HCT116 (cell line): ENCODE measurements around the gene UPK3BL1. TPM values are rescaled to one million over a fixed set of nuclear protein-coding genes. Genes with fewer than 3 reads are reported as not detected.
"Not testable (repeated sequence)": the region's sequence is repeated elsewhere in the genome, so short reads cannot be mapped to it uniquely, and the experiment has no call there.

Experiments used
- ATAC-seq: fragments of 200-7000 bp; cut with Tn5 transposase; 2 replicates; pipeline ENCODE4 v1.9.1; 2020; ENCODE audit warnings: mild to moderate bottlenecking, moderate library complexity
- BruUV-seq: library from RNA; stranded (reverse); fragments of 400-500 nt; replicated peaks from 2 replicates; lab custom pipeline; 2021; lab: Mats Ljungman, UMichigan
- CTCF ChIA-PET: fragments of 300-600 bp; sonication (Branson Sonifier 250); formaldehyde crosslinking; loops from one replicate; lab custom pipeline; 2021; ENCODE audit warnings: antibody characterized with exemption; lab: Charles Lee
- POLR2A ChIA-PET: fragments of 300-600, 350-600 bp; sonication (Branson Sonifier 250); formaldehyde crosslinking; loops from one replicate; lab custom pipeline; 2021; ENCODE audit warnings: antibody characterized with exemption; lab: Charles Lee
- RAD21 ChIA-PET, 2 experiments: fragments of 300-600 bp; sonication (Branson Sonifier 250); formaldehyde crosslinking; loops; one replicate each; lab custom pipeline; 2023; ENCODE audit warnings: low total read pairs in 2 of 2; ENCODE audit not compliant: uncharacterized antibody in 2 of 2, unreplicated experiment in 2 of 2, low non-redundant PET in 1 of 2; lab: Charles Lee
- DNase-seq: peaks from one replicate; pipeline ENCODE4 v3.0.0-alpha.2; 2010; ENCODE audit warnings: low read depth, low spot score
- H2AFZ ChIP-seq: fragments of 200-600 bp; shearing (Covaris generic), sonication (generic); 2 replicates; pipeline ENCODE4 v1.6.1; 2017; ENCODE audit warnings: low read depth, mixed run types, mixed read lengths, antibody characterized with exemption, low read length; ENCODE audit not compliant: poor library complexity, severe bottlenecking
- H3K27ac ChIP-seq: 2 replicates; pipeline ENCODE4 v1.5.1; 2012; ENCODE audit warnings: low read depth, low read length
- H3K27me3 ChIP-seq: fragments of 200-600 bp; sonication (generic); 2 replicates; pipeline ENCODE4 v1.6.1; 2016; ENCODE audit warnings: mixed run types, low read length, mixed read lengths; ENCODE audit not compliant: insufficient read depth
- H3K36me3 ChIP-seq, 2 experiments: fragments of 200-500 bp in 1 of 2; fragments of 200-600 bp in 1 of 2; sonication (Bioruptor generic) in 1 of 2; sonication (generic) in 1 of 2; 2 replicates each; pipeline versions ENCODE4 v1.5.1 to v1.6.1; 2014 to 2016; ENCODE audit warnings: low read length in 2 of 2, inconsistent platforms in 1 of 2, mixed read lengths in 1 of 2, mixed run types in 1 of 2; ENCODE audit not compliant: insufficient read depth in 2 of 2, control insufficient read depth in 1 of 2
- H3K4me1 ChIP-seq, 2 experiments: fragments of 200-600 bp in 1 of 2; sonication (generic) in 1 of 2; 2 replicates each; pipeline versions ENCODE4 v1.5.1 to v1.6.1; 2012 to 2017; ENCODE audit warnings: low read length in 2 of 2, inconsistent platforms in 1 of 2, mild to moderate bottlenecking in 1 of 2, mixed read lengths in 1 of 2, mixed run types in 1 of 2, moderate library complexity in 1 of 2; ENCODE audit not compliant: insufficient read depth in 2 of 2, control insufficient read depth in 1 of 2
- H3K4me2 ChIP-seq: fragments of 200-600 bp; sonication (generic); 2 replicates; pipeline ENCODE4 v1.6.1; 2017; ENCODE audit warnings: mixed run types, low read length, mixed read lengths
- H3K4me3 ChIP-seq, 2 experiments: fragments of 200-600 bp in 1 of 2; sonication (generic) in 1 of 2; replicated peaks in 1 of 2; 2 replicates each; pipeline ENCODE4 v1.5.1; 2011 to 2016; ENCODE audit warnings: low read length in 2 of 2, control low read depth in 1 of 2, low read depth in 1 of 2, mild to moderate bottlenecking in 1 of 2, mixed read lengths in 1 of 2, mixed run types in 1 of 2
- H3K79me2 ChIP-seq: fragments of 200-600 bp; sonication (generic); 2 replicates; pipeline ENCODE4 v1.6.1; 2017; ENCODE audit warnings: mild to moderate bottlenecking, mixed run types, low read length, moderate library complexity, mixed read lengths; ENCODE audit not compliant: insufficient read depth
- H3K9ac ChIP-seq: fragments of 200-600 bp; sonication (generic); 2 replicates; pipeline ENCODE4 v1.6.1; 2016; ENCODE audit warnings: low read length, mixed read lengths
- H3K9me2 ChIP-seq: fragments of 200-600 bp; sonication (generic), shearing (Covaris generic); 2 replicates; pipeline ENCODE4 v1.6.1; 2017; ENCODE audit warnings: mixed run types, mild to moderate bottlenecking, moderate library complexity; ENCODE audit not compliant: insufficient read depth
- H3K9me3 ChIP-seq, 2 experiments: fragments of 200-500 bp in 1 of 2; fragments of 200-600 bp in 1 of 2; sonication (Bioruptor generic) in 1 of 2; sonication (generic) in 1 of 2; 2 replicates each; pipeline ENCODE4 v1.6.1; 2014 to 2017; ENCODE audit warnings: low read length in 2 of 2, mixed read lengths in 2 of 2, inconsistent platforms in 1 of 2, low read depth in 1 of 2, mild to moderate bottlenecking in 1 of 2, mixed run types in 1 of 2, moderate library complexity in 1 of 2; ENCODE audit not compliant: control insufficient read depth in 1 of 2, insufficient read depth in 1 of 2
- H4K20me1 ChIP-seq: fragments of 200-600 bp; sonication (generic), shearing (Covaris generic); 2 replicates; pipeline ENCODE4 v1.6.1; 2017; ENCODE audit warnings: mixed run types, mild to moderate bottlenecking, moderate library complexity; ENCODE audit not compliant: insufficient read depth
- intact Hi-C: fragments of 100-400 bp; cut with micrococcal nuclease; formaldehyde crosslinking; loops from 2 replicates; pipeline ENCODE4 v1.10.0; 2022
- total RNA-seq: library from RNA; stranded (reverse); gene quantifications from one replicate; pipeline ENCODE4 v1.2.1, GENCODE V29; 2021; ENCODE audit not compliant: unreplicated experiment

UPK3BL1 gene
- total RNA-seq, 1 experiment from 2014 or later, result 7.1 TPM

DNA sequence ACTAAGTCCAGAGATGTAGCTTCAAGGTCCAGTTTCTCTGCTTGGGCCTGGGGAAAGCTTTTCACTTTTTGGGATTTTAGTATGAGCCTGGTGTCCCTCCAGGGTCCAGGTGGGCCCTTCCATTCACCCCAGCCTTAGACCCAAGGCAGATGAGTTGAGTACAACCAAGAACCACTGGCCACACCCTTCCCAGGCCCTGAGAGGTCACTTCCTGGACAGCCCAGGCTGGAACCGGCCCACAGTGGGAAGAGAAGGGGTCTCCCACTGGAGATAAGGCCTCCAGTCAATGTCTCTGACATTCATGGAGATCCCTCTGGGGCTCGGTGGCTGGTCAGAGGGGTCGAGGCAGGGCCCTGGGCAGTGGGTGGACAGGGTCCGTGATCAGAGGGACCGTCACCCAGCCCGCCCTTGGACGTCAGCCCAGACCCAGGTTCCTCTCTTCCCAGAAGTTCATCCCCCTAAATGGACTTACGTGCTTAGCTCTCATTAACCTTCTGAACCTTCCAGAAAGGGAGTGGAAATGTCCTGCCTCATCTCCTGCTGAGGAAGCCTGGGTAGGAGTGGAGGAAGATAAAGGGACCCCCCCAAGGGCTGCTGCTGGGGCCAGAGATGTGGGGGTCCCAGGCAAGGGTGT lies 15.2 kb downstream of the UPK3BL1 start:
- H3K4me1 ChIP-seq, DNase-seq, BruUV-seq, H4K20me1 ChIP-seq, H3K27me3 ChIP-seq, H3K79me2 ChIP-seq, H3K27ac ChIP-seq, H3K9ac ChIP-seq, RAD21 ChIA-PET, H3K36me3 ChIP-seq, H3K4me2 ChIP-seq, H3K9me2 ChIP-seq, intact Hi-C loops, ATAC-seq, H3K9me3 ChIP-seq, H3K4me3 ChIP-seq, POLR2A ChIA-PET, CTCF ChIA-PET, H2AFZ ChIP-seq: not testable (repeated sequence)

DNA sequence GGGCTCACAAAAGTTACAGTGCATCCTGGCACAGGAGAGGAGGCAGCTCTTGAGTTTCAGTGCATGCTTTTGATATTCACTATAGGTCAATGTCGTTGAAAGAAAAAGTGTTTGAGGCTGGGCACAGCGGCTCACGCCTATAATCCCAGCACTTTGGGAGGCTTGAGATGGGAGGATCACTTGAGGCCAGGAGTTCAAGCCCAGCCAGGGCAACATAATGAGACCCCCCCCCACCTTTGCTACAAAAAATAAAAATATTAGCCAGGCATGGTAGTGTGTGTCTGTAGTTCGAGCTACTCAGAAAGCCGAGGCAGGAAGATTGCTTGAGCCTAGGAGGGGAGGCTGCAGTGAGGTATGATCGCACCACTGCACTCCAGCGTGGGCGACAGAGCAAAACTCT lies 24.5 kb downstream of the UPK3BL1 start:
- H3K27me3 ChIP-seq, H3K4me1 ChIP-seq, DNase-seq, BruUV-seq, H3K36me3 ChIP-seq, H3K9ac ChIP-seq, RAD21 ChIA-PET, H3K27ac ChIP-seq, H2AFZ ChIP-seq, CTCF ChIA-PET, H3K9me2 ChIP-seq, H3K4me2 ChIP-seq, H4K20me1 ChIP-seq, H3K9me3 ChIP-seq, H3K79me2 ChIP-seq, POLR2A ChIA-PET, ATAC-seq, H3K4me3 ChIP-seq, intact Hi-C loops: not testable (repeated sequence)

DNA sequence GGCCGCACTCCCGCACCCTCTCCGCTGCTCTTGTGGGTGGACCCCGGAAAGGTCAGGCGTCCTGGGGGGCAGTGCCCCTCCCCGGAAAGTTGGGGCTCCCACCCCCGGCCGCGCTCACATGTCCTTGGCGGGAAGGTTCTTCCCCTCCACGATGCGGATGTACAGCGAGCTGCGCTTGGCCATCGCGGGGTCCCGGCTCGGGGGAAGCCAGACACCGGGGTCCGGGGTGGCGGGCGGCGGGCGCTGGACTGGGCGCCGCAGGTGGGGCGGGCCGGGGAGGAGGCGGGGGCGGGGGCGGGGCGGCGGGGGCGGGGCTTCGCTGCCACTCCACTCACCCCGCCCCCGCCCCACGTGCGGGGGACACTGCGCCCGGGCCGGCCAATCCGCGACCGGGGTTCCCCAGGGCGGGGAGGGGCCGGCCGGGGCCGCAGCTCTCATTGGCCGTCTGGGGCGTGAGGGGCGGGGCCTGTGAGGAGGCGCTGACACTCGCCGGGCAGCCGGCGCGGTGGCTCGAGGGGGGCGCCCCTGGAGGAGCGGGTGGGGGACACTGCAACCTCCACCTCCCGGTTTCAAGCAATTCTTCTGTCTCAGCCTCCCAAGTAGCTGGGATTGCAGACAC lies 26.0 kb downstream of the UPK3BL1 start, which contains the start of gene RASA4:
TSS of gene RASA4 (minus strand) at position 250 of the 619 bp plus-strand sequence. CDS start at position 183, 67 bp downstream.
- not testable (repeated sequence) for H3K4me2 ChIP-seq, DNase-seq

DNA sequence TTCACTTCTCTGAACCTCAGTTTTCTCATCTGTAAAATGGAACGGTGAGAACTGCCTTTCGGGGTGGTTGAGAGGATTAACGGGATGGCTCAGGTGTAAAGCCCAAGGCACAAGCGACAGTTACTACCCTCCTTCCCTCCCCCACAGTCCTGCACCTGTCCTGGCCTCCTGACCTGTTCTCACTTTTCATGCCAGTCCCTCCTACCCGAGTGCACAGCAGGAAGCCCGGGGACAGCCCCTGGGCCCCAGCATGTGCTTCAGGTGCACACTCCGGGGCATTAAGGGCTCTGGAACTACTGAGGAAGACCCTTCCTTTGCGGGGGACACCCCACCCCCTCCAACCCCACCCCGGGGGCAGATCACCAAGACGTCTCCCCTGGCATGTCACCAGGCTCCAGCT lies 26.7 kb downstream of the UPK3BL1 start:
- H3K79me2 ChIP-seq, H3K4me3 ChIP-seq, POLR2A ChIA-PET, H3K36me3 ChIP-seq, H2AFZ ChIP-seq, H3K4me1 ChIP-seq, DNase-seq, H4K20me1 ChIP-seq, H3K9me2 ChIP-seq, ATAC-seq, H3K27me3 ChIP-seq, CTCF ChIA-PET, H3K9ac ChIP-seq, RAD21 ChIA-PET, H3K4me2 ChIP-seq, H3K27ac ChIP-seq, intact Hi-C loops, H3K9me3 ChIP-seq: not testable (repeated sequence)
- TSS peak; percentile 50 for BruUV-seq

More for the DNA sequence above, 26.0 kb downstream of the UPK3BL1 start, which contains the start of gene RASA4:
- peak; percentile 98 for ATAC-seq
- H3K27me3 ChIP-seq, H3K36me3 ChIP-seq, POLR2A ChIA-PET, H4K20me1 ChIP-seq, H3K9me2 ChIP-seq, H3K9ac ChIP-seq, H3K27ac ChIP-seq, H3K79me2 ChIP-seq, H3K9me3 ChIP-seq, CTCF ChIA-PET, BruUV-seq, H2AFZ ChIP-seq, H3K4me1 ChIP-seq, intact Hi-C loops, RAD21 ChIA-PET: not testable (repeated sequence)
- 0 out of 4 replicates have a peak within 1 kb of the TSS, but pooled peaks of 1 of the 2 experiments have one; percentile 16 for H3K4me3 ChIP-seq
